Osteocyte (in vitro differentiated cells): ENCODE measurements around the gene TEKT2. TPM values are rescaled to one million over a fixed set of nuclear protein-coding genes. Genes with fewer than 3 reads are reported as not detected.

Experiments used
- DNase-seq: peaks from one replicate; pipeline ENCODE4 v3.0.0; 2021; ENCODE audit warnings: mixed read lengths; ENCODE audit not compliant: unreplicated experiment; ENCODE audit errors: extremely low spot score
- H3K27ac Mint-ChIP-seq: one replicate; pipeline ENCODE4 v1.8.0; 2021; ENCODE audit warnings: mild to moderate bottlenecking, mixed read lengths; ENCODE audit not compliant: unreplicated experiment
- H3K27me3 Mint-ChIP-seq: one replicate; pipeline ENCODE4 v1.8.0; 2021; ENCODE audit warnings: mixed read lengths; ENCODE audit not compliant: unreplicated experiment
- H3K36me3 Mint-ChIP-seq: one replicate; pipeline ENCODE4 v1.8.0; 2021; ENCODE audit warnings: mixed read lengths; ENCODE audit not compliant: unreplicated experiment
- H3K4me1 Mint-ChIP-seq: one replicate; pipeline ENCODE4 v1.8.0; 2021; ENCODE audit warnings: mixed read lengths; ENCODE audit not compliant: unreplicated experiment
- H3K4me3 Mint-ChIP-seq: one replicate; pipeline ENCODE4 v1.8.0; 2021; ENCODE audit warnings: mild to moderate bottlenecking, moderate library complexity, mixed read lengths; ENCODE audit not compliant: unreplicated experiment
- H3K9me3 Mint-ChIP-seq: one replicate; pipeline ENCODE4 v1.8.0; 2021; ENCODE audit warnings: mixed read lengths; ENCODE audit not compliant: unreplicated experiment
- total RNA-seq: library from RNA; stranded (reverse); gene quantifications from 2 replicates; pipeline ENCODE4 v1.2.1, GENCODE V29; 2021
- TF ChIP-seq, protein P1 (sequence below): fragments of 200-600 bp; sonication (generic); IDR thresholded peaks from 2 replicates; pipeline ENCODE4 v1.5.0; 2021; ENCODE audit warnings: antibody characterized with exemption, mild to moderate bottlenecking, moderate library complexity

The TEKT2 gene
- total RNA-seq, 1 donor from 2014 or later: 0.70 TPM

DNA sequence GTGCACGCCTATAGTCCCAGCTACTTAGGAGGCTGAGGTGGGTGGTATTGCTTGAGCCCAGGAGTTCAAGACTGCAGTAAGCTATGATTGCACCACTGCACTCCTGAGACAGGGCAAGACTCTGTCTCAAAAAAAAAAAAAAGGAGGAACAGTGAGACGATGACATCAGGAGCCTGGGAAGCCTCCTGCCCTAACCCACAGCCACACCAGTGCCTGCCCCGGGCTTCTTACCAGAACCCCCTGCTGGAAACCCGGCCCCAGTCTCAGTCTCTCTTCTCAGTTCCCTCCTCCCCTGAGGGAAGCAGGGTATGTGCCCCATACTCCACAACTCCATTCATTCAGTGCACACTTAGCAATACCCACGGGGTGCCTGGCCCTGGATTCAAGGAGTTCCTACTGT lies 32.0 kb downstream of the TEKT2 start:
- Mint-ChIP-seq H3K9me3 (no peaks in the 10 kb centered on the region), H3K27me3 (no peaks in the 10 kb centered on the region), H3K27ac (peak overlapping the region; percentile 82), H3K4me3 (no peak overlapping the region), H3K4me1 (peaks cover 57% of the 10 kb centered on the region), H3K36me3 (no peaks in the 10 kb centered on the region)
- DNase-seq: no peak
- TF ChIP-seq, protein P1, sequence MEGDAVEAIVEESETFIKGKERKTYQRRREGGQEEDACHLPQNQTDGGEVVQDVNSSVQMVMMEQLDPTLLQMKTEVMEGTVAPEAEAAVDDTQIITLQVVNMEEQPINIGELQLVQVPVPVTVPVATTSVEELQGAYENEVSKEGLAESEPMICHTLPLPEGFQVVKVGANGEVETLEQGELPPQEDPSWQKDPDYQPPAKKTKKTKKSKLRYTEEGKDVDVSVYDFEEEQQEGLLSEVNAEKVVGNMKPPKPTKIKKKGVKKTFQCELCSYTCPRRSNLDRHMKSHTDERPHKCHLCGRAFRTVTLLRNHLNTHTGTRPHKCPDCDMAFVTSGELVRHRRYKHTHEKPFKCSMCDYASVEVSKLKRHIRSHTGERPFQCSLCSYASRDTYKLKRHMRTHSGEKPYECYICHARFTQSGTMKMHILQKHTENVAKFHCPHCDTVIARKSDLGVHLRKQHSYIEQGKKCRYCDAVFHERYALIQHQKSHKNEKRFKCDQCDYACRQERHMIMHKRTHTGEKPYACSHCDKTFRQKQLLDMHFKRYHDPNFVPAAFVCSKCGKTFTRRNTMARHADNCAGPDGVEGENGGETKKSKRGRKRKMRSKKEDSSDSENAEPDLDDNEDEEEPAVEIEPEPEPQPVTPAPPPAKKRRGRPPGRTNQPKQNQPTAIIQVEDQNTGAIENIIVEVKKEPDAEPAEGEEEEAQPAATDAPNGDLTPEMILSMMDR: no peak

DNA sequence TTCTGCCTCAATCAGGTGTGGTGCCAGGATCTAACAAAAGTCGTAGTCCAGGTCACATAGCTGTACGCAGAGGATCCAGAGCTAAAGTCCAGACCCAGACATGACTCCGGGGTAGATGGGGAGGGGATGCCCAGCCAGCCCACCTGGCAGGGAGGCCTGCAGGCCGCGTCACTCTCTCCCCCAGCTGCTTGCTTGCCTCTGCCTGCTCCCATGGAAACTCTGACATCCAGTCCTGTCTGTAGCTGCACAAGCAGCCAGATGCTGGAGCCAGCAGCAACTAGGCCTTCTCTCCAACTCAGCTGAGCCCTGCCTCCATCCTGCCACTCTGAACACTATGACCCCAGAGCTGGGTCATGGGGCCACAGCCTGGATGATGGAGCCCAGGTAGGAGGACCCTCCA lies 33.0 kb downstream of the TEKT2 start:
- DNase-seq: no peak
- Mint-ChIP-seq H3K9me3 (no peaks in the 10 kb centered on the region), H3K4me3 (no peak overlapping the region), H3K27ac (no peak overlapping the region), H3K36me3 (no peaks in the 10 kb centered on the region), H3K27me3 (no peaks in the 10 kb centered on the region), H3K4me1 (peaks cover 52% of the 10 kb centered on the region)
- TF ChIP-seq, protein P1: no peak

DNA sequence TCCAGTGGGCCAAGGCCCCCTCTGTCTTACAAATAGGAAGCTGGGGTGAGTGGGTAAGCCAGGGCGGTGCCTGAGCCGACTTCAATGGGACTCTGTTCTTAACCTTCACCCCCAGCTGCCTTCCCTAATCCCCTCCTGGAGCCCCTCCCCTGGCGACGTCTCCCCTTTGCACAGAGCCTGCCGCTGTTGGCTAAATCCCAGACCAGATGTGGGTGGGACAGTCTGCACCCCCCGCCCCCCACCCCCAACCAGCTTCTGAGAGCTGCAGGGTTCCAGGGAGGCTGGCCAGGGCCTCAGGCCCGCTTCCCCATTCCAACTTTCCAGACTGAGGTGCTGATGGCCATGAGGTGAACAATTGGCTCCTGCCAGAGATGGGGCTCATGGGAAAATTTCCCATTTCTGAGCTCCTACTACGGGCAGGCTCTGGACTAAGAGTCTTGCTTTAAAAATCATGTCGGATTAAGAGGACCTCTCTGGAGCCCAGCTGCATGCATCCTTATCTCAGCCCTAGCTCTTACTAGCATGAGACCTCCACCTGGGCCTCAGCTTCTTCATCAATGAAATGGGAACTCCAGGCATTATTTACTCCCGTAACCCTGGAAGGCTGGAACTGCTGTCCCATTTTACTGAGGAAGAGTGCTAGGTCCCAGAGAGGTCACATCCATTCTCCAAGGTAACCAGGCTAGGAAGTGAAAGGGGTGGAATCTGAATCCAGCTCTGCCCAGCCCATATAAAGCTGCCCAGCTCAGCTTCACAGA lies 34.7 kb downstream of the TEKT2 start:
- peaks cover 61% of the 10 kb centered on the region for H3K4me1 Mint-ChIP-seq
- no peak for DNase-seq
- H3K4me3 Mint-ChIP-seq: no peak overlapping the region
- no peaks in the 10 kb centered on the region for H3K36me3 Mint-ChIP-seq
- no peaks in the 10 kb centered on the region for H3K27me3 Mint-ChIP-seq
- TF ChIP-seq, protein P1: no peak
- H3K27ac Mint-ChIP-seq: peak overlapping the region; percentile 70
- H3K9me3 Mint-ChIP-seq: no peaks in the 10 kb centered on the region

DNA sequence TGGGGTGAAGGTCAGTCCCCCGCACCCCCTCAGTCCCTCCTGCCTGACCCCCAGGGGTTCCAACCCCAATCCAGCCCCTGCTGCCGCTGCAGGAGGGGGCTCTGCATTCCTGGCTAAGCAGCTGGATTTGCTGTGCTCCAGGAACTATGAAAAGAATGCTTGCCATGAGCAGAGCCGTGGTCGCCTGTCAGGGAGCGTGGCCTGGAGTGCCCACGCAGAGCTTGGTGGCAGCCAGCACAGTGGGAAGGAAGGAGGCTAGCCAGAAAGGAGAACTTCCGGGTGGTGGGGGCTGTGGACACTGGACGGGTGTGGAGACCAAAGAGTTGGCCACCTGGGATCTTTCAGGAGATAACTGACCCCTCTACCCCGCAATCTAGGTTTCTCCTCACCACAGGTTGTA lies 35.6 kb downstream of the TEKT2 start:
- TF ChIP-seq, protein P1: no peak
- Mint-ChIP-seq H3K4me1 (peaks cover 62% of the 10 kb centered on the region), H3K27me3 (peaks cover 2% of the 10 kb centered on the region), H3K9me3 (no peaks in the 10 kb centered on the region), H3K27ac (peak overlapping the region; percentile 70), H3K36me3 (no peaks in the 10 kb centered on the region), H3K4me3 (no peak overlapping the region)
- DNase-seq: no peak

DNA sequence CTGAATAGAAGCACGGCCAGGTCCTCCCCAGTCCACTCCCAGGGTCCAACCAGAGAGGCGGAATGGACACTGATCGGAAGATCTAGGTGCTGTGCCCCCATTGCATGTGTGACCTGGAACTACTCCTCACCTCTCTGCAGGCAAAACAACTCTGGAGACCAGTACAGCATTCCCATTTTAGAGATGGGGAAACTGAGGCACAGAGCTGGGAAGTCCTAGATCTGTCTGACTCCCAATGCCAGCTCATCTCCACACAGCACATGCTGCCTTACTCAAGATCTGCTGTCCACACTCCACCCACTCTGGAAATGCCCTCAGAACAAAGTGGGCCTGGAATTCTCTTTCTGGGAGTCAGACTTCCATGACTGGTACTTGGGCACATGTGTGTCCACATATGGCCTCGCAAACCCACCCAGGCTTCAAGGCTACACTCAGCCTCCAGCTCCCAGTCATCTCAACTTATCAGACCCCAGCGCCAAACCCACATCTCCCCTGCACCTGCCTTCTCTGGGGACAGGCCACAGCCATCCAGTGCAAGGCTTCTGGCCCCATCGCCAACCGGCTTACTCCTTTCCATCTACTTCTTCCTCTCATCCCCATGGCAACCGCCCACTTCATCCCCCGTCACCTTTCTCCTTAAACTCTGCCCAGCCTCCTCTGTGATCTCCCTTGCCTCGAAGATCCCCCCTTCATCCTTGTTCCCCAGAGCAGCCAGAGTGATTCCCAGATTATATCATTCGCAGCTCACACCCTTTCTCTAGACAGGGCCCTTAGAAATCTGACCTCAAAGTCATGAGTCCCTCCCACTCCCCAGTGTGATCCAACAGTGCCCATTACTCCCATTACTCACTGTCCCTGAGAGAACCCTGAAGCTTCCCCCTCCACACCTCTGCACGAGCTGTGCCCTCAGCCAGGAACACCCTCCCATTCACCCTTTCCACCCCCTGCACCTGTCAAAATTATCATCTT lies 38.5 kb downstream of the TEKT2 start:
- H3K27ac Mint-ChIP-seq: no peak overlapping the region
- no peak overlapping the region for H3K4me3 Mint-ChIP-seq
- TF ChIP-seq, protein P1: no peak
- H3K4me1 Mint-ChIP-seq: peaks cover 53% of the 10 kb centered on the region
- no peaks in the 10 kb centered on the region for H3K9me3 Mint-ChIP-seq
- no peak for DNase-seq
- H3K36me3 Mint-ChIP-seq: no peaks in the 10 kb centered on the region
- H3K27me3 Mint-ChIP-seq: peaks cover 4% of the 10 kb centered on the region
